ENCODE results near the gene RPS14. TPM values are rescaled to one million over a fixed set of nuclear protein-coding genes. Genes with fewer than 3 reads are reported as not detected.
"Not testable (repeated sequence)": the region's sequence is repeated elsewhere in the genome, so short reads cannot be mapped to it uniquely, and the experiment has no call there.

Gene RPS14
- total RNA-seq, 1 experiment from 2014 or later = 3,804 TPM

GRCh38 chr5:150481708-150481965 is 32.1 kb upstream of the RPS14 start:
- DNase-seq (ENCODE audit: low spot score) = no peak

GRCh38 chr5:150479416-150479815 is 29.9 kb upstream of the RPS14 start:
- DNase-seq (ENCODE audit: low spot score) = no peak

GRCh38 chr5:150476568-150476967 is 27.0 kb upstream of the RPS14 start:
- DNase-seq (ENCODE audit: low spot score) = not testable (repeated sequence)

- DNase-seq (ENCODE audit: low spot score) = peak; percentile 98
These were observed 24.3 kb upstream of the RPS14 start for GRCh38 chr5:150473673-150474358.

GRCh38 chr5:150469718-150470469 is 20.4 kb upstream of the RPS14 start:
- peak; percentile 99 for DNase-seq (ENCODE audit: low spot score)

GRCh38 chr5:150468206-150468605 is 18.7 kb upstream of the RPS14 start:
- no peak for DNase-seq (ENCODE audit: low spot score)

- no peak for DNase-seq (ENCODE audit: low spot score)
These were observed 16.4 kb upstream of the RPS14 start for GRCh38 chr5:150465927-150466326.

GRCh38 chr5:150464554-150465012 is 15.0 kb upstream of the RPS14 start:
- no peak for DNase-seq (ENCODE audit: low spot score)

- no peak for DNase-seq (ENCODE audit: low spot score)
These were observed 11.7 kb upstream of the RPS14 start for GRCh38 chr5:150461231-150461630.

- no peak for DNase-seq (ENCODE audit: low spot score)
These were observed 11.2 kb upstream of the RPS14 start for GRCh38 chr5:150460781-150461180.

GRCh38 chr5:150458802-150459557 is 9.4 kb upstream of the RPS14 start:
- peak; percentile 74 for DNase-seq (ENCODE audit: low spot score)

GRCh38 chr5:150457562-150458240 is 8.2 kb upstream of the RPS14 start:
- DNase-seq (ENCODE audit: low spot score) = no peak

- no peak for DNase-seq (ENCODE audit: low spot score)
These were observed 7.6 kb upstream of the RPS14 start for GRCh38 chr5:150457121-150457520.

- DNase-seq (ENCODE audit: low spot score) = no peak
These were observed 5.1 kb upstream of the RPS14 start for GRCh38 chr5:150454492-150455229.

- not testable (repeated sequence) for DNase-seq (ENCODE audit: low spot score)
These were observed 4.5 kb upstream of the RPS14 start for GRCh38 chr5:150454027-150454426.

- DNase-seq (ENCODE audit: low spot score) = no peak
These were observed 3.4 kb upstream of the RPS14 start for GRCh38 chr5:150452914-150453313.

- DNase-seq (ENCODE audit: low spot score) = no peak
These were observed 2.1 kb upstream of the RPS14 start for GRCh38 chr5:150451594-150451993.

- peak; percentile 33 for DNase-seq (ENCODE audit: low spot score)
These were observed 505 bp downstream of the RPS14 start for GRCh38 chr5:150448952-150449516.

GRCh38 chr5:150448334-150448733 is 1.2 kb downstream of the RPS14 start:
- peak; percentile 30 for DNase-seq (ENCODE audit: low spot score)

GRCh38 chr5:150447188-150447587 is 2.4 kb downstream of the RPS14 start:
- DNase-seq (ENCODE audit: low spot score) = no peak

- DNase-seq (ENCODE audit: low spot score) = no peak
These were observed 3.0 kb downstream of the RPS14 start for GRCh38 chr5:150446583-150446982.

All from A172 (cell line).